WTC11 (cell line): Measurements from ENCODE around the gene NLRP6. TPM values are rescaled to one million over a fixed set of nuclear protein-coding genes. Genes with fewer than 3 reads are reported as not detected.
A peak's percentile ranks its signal among the peaks of the same experiment; 100 is the strongest.

ENCODE experiments used
- ATAC-seq: fragments of 200-7000 bp; cut with Tn5 transposase; 2 replicates; pipeline ENCODE4 v1.10.0; 2021; ENCODE audit warnings: mild to moderate bottlenecking, moderate library complexity
- CTCF ChIA-PET: fragments of 300-600 bp; sonication (Branson Sonifier 250); formaldehyde crosslinking; loops from one replicate; lab custom pipeline; 2021; ENCODE audit warnings: antibody characterized with exemption; lab: Charles Lee
- POLR2A ChIA-PET: fragments of 350-600 bp; sonication (Branson Sonifier 250); formaldehyde crosslinking; loops from one replicate; lab custom pipeline; 2021; ENCODE audit warnings: antibody characterized with exemption; lab: Charles Lee
- DNase-seq: peaks from one replicate; pipeline ENCODE4 v3.0.0; 2021; ENCODE audit warnings: low spot score
- H3K27ac Mint-ChIP-seq: 2 replicates; pipeline ENCODE4 v1.8.0; 2021; ENCODE audit warnings: mixed read lengths
- H3K27me3 Mint-ChIP-seq: 2 replicates; pipeline ENCODE4 v1.8.0; 2021; ENCODE audit warnings: low read depth, mild to moderate bottlenecking, moderate library complexity, mixed read lengths
- H3K36me3 Mint-ChIP-seq: 2 replicates; pipeline ENCODE4 v1.8.0; 2021; ENCODE audit warnings: mixed read lengths
- H3K4me1 Mint-ChIP-seq: 2 replicates; pipeline ENCODE4 v1.8.0; 2022; ENCODE audit warnings: mixed read lengths
- H3K4me3 Mint-ChIP-seq: 2 replicates; pipeline ENCODE4 v1.8.0; 2021; ENCODE audit warnings: mild to moderate bottlenecking, moderate library complexity, mixed read lengths
- H3K9me3 Mint-ChIP-seq: 2 replicates; pipeline ENCODE4 v1.8.0; 2021; ENCODE audit warnings: mixed read lengths
- ATF2 ChIP-seq: sonication (generic); formaldehyde crosslinking; IDR thresholded peaks from 2 replicates; pipeline ENCODE4 v1.8.1; 2022; ENCODE audit warnings: low read depth, missing genetic modification reagents, borderline replicate concordance
- CREB1 ChIP-seq: sonication (generic); formaldehyde crosslinking; IDR thresholded peaks from 2 replicates; pipeline ENCODE4 v1.8.0; 2023; ENCODE audit warnings: mild to moderate bottlenecking, missing genetic modification reagents
- GRHL2 ChIP-seq: fragments of 250-450 bp; sonication (Bioruptor Pico); IDR thresholded peaks from 2 replicates; pipeline ENCODE4 v1.8.0; 2022; ENCODE audit warnings: mild to moderate bottlenecking, moderate library complexity; ENCODE audit not compliant: insufficient replicate concordance, severe bottlenecking
- NFYB ChIP-seq: sonication (generic); formaldehyde crosslinking; conservative IDR thresholded peaks from 2 replicates; pipeline ENCODE4 v1.8.0; 2022; ENCODE audit warnings: low read depth, missing genetic modification reagents
- PRDM15 ChIP-seq: sonication (generic); formaldehyde crosslinking; IDR thresholded peaks from 2 replicates; pipeline ENCODE4 v1.8.0; 2022; ENCODE audit warnings: missing genetic modification reagents
- TP53 ChIP-seq: sonication (generic); formaldehyde crosslinking; IDR thresholded peaks from 2 replicates; pipeline ENCODE4 v1.8.1; 2023; ENCODE audit warnings: mild to moderate bottlenecking, missing genetic modification reagents
- ZNF138 ChIP-seq: sonication (generic); formaldehyde crosslinking; conservative IDR thresholded peaks from 2 replicates; pipeline ENCODE4 v1.8.1; 2022; ENCODE audit warnings: mild to moderate bottlenecking, moderate library complexity, missing genetic modification reagents
- ZNF317 ChIP-seq: sonication (generic); formaldehyde crosslinking; IDR thresholded peaks from 2 replicates; pipeline ENCODE4 v1.8.1; 2023; ENCODE audit warnings: low read depth, mild to moderate bottlenecking, moderate library complexity, missing genetic modification reagents, borderline replicate concordance
- ZNF423 ChIP-seq: fragments of 250-450 bp; sonication (Bioruptor Pico); IDR thresholded peaks from 2 replicates; pipeline ENCODE4 v2.1.2; 2022; ENCODE audit warnings: mild to moderate bottlenecking, moderate library complexity
- total RNA-seq: library from RNA; stranded (reverse); gene quantifications from 3 replicates; pipeline ENCODE4 v1.2.3, GENCODE V29; 2021
- TF ChIP-seq, protein P1 (sequence below): sonication (generic); formaldehyde crosslinking; IDR thresholded peaks from 2 replicates; pipeline ENCODE4 v1.8.0; 2023; ENCODE audit warnings: mild to moderate bottlenecking, missing genetic modification reagents
- TF ChIP-seq, protein P2 (sequence below): sonication (generic); formaldehyde crosslinking; conservative IDR thresholded peaks from 2 replicates; pipeline ENCODE4 v1.8.1; 2023; ENCODE audit warnings: mild to moderate bottlenecking, low read depth, missing genetic modification reagents, moderate library complexity
- TF ChIP-seq, protein P3 (sequence below): sonication (generic); formaldehyde crosslinking; IDR thresholded peaks from 2 replicates; pipeline ENCODE4 v1.8.1; 2023; ENCODE audit warnings: mild to moderate bottlenecking, missing genetic modification reagents, moderate library complexity
- TF ChIP-seq, protein P4 (sequence below): fragments of 200-600 bp; IDR thresholded peaks from 2 replicates; pipeline ENCODE4 v1.8.0; 2022; ENCODE audit warnings: antibody characterized with exemption
- TF ChIP-seq, protein P5 (sequence below): fragments of 250-450 bp; sonication (Bioruptor Pico); IDR thresholded peaks from 2 replicates; pipeline ENCODE4 v2.1.2; 2022; ENCODE audit warnings: mild to moderate bottlenecking, moderate library complexity
- TF ChIP-seq, protein P6 (sequence below): sonication (generic); formaldehyde crosslinking; IDR thresholded peaks from 2 replicates; pipeline ENCODE4 v1.8.1; 2022; ENCODE audit warnings: mild to moderate bottlenecking, moderate library complexity, missing genetic modification reagents

The NLRP6 gene
- total RNA-seq, 1 experiment from 2014 or later = 0.09 TPM

- TF ChIP-seq ATF2 (no peak), NFYB (CRISPR knock-in tag) (no peak), PRDM15 (CRISPR knock-in tag) (no peak), ZNF423 (CRISPR knock-in tag) (no peak), ZNF138 (CRISPR knock-in tag) (no peak), GRHL2 (CRISPR knock-in tag) (no peak), TP53 (CRISPR knock-in tag) (no peak), ZNF317 (CRISPR knock-in tag) (no peak), CREB1 (CRISPR knock-in tag) (no peak)
- TF ChIP-seq, protein P1, sequence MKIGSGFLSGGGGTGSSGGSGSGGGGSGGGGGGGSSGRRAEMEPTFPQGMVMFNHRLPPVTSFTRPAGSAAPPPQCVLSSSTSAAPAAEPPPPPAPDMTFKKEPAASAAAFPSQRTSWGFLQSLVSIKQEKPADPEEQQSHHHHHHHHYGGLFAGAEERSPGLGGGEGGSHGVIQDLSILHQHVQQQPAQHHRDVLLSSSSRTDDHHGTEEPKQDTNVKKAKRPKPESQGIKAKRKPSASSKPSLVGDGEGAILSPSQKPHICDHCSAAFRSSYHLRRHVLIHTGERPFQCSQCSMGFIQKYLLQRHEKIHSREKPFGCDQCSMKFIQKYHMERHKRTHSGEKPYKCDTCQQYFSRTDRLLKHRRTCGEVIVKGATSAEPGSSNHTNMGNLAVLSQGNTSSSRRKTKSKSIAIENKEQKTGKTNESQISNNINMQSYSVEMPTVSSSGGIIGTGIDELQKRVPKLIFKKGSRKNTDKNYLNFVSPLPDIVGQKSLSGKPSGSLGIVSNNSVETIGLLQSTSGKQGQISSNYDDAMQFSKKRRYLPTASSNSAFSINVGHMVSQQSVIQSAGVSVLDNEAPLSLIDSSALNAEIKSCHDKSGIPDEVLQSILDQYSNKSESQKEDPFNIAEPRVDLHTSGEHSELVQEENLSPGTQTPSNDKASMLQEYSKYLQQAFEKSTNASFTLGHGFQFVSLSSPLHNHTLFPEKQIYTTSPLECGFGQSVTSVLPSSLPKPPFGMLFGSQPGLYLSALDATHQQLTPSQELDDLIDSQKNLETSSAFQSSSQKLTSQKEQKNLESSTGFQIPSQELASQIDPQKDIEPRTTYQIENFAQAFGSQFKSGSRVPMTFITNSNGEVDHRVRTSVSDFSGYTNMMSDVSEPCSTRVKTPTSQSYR (CRISPR knock-in tag) = no peak
- TF ChIP-seq, protein P2, sequence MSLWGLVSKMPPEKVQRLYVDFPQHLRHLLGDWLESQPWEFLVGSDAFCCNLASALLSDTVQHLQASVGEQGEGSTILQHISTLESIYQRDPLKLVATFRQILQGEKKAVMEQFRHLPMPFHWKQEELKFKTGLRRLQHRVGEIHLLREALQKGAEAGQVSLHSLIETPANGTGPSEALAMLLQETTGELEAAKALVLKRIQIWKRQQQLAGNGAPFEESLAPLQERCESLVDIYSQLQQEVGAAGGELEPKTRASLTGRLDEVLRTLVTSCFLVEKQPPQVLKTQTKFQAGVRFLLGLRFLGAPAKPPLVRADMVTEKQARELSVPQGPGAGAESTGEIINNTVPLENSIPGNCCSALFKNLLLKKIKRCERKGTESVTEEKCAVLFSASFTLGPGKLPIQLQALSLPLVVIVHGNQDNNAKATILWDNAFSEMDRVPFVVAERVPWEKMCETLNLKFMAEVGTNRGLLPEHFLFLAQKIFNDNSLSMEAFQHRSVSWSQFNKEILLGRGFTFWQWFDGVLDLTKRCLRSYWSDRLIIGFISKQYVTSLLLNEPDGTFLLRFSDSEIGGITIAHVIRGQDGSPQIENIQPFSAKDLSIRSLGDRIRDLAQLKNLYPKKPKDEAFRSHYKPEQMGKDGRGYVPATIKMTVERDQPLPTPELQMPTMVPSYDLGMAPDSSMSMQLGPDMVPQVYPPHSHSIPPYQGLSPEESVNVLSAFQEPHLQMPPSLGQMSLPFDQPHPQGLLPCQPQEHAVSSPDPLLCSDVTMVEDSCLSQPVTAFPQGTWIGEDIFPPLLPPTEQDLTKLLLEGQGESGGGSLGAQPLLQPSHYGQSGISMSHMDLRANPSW (CRISPR knock-in tag) = no peak
- TF ChIP-seq, protein P3, sequence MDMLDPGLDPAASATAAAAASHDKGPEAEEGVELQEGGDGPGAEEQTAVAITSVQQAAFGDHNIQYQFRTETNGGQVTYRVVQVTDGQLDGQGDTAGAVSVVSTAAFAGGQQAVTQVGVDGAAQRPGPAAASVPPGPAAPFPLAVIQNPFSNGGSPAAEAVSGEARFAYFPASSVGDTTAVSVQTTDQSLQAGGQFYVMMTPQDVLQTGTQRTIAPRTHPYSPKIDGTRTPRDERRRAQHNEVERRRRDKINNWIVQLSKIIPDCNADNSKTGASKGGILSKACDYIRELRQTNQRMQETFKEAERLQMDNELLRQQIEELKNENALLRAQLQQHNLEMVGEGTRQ = no peak
- TF ChIP-seq, protein P4, sequence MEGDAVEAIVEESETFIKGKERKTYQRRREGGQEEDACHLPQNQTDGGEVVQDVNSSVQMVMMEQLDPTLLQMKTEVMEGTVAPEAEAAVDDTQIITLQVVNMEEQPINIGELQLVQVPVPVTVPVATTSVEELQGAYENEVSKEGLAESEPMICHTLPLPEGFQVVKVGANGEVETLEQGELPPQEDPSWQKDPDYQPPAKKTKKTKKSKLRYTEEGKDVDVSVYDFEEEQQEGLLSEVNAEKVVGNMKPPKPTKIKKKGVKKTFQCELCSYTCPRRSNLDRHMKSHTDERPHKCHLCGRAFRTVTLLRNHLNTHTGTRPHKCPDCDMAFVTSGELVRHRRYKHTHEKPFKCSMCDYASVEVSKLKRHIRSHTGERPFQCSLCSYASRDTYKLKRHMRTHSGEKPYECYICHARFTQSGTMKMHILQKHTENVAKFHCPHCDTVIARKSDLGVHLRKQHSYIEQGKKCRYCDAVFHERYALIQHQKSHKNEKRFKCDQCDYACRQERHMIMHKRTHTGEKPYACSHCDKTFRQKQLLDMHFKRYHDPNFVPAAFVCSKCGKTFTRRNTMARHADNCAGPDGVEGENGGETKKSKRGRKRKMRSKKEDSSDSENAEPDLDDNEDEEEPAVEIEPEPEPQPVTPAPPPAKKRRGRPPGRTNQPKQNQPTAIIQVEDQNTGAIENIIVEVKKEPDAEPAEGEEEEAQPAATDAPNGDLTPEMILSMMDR = no peak
- TF ChIP-seq, protein P5, sequence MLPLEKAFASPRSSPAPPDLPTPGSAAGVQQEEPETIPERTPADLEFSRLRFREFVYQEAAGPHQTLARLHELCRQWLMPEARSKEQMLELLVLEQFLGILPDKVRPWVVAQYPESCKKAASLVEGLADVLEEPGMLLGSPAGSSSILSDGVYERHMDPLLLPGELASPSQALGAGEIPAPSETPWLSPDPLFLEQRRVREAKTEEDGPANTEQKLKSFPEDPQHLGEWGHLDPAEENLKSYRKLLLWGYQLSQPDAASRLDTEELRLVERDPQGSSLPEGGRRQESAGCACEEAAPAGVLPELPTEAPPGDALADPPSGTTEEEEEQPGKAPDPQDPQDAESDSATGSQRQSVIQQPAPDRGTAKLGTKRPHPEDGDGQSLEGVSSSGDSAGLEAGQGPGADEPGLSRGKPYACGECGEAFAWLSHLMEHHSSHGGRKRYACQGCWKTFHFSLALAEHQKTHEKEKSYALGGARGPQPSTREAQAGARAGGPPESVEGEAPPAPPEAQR = no peak
- TF ChIP-seq, protein P6, sequence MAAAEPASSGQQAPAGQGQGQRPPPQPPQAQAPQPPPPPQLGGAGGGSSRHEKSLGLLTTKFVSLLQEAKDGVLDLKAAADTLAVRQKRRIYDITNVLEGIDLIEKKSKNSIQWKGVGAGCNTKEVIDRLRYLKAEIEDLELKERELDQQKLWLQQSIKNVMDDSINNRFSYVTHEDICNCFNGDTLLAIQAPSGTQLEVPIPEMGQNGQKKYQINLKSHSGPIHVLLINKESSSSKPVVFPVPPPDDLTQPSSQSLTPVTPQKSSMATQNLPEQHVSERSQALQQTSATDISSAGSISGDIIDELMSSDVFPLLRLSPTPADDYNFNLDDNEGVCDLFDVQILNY = no peak
- H3K4me1 Mint-ChIP-seq = peaks cover 39% of the 10 kb centered on the region
- ChIA-PET POLR2A (interaction anchor here (0.6 to 1.1 kb wide), 5 partner anchors 9 to 396 kb away, joined by 3 to 5 read pairs (median 3); partner anchors contain the start of gene IFITM2), CTCF (interaction anchor here (0.7 to 3.6 kb wide), 12 partner anchors 8 to 110 kb away, joined by 3 to 34 read pairs (median 6); partner anchors contain the start of genes BET1L, IFITM2 and RIC8A)
- H3K9me3 Mint-ChIP-seq = no peaks in the 10 kb centered on the region
- peak overlapping the region; percentile 96 for H3K27ac Mint-ChIP-seq
- H3K36me3 Mint-ChIP-seq = peaks cover 11% of the 10 kb centered on the region
- peak overlapping the region; percentile 75 for H3K4me3 Mint-ChIP-seq
- no peaks in the 10 kb centered on the region for H3K27me3 Mint-ChIP-seq
- ATAC-seq (no peak), DNase-seq (no peak)
Observed at GRCh38 chr11:316891-317301, 38.7 kb downstream of the NLRP6 start.
